Left ventricle myocardium inferior (tissue), 1 donor: ENCODE results near the gene PHACTR3. TPM values are rescaled to one million over a fixed set of nuclear protein-coding genes. Genes with fewer than 3 reads are reported as not detected.
"Not testable (repeated sequence)": the region's sequence is repeated elsewhere in the genome, so short reads cannot be mapped to it uniquely, and the experiment has no call there.

ENCODE experiments used
- DNase-seq: peaks from one replicate; pipeline ENCODE4 v3.0.0-alpha.2; 2020
- H3K27ac ChIP-seq: fragments of 200-600 bp; replicated peaks from 2 replicates; pipeline ENCODE4 v1.8.0; 2021
- H3K27me3 ChIP-seq: fragments of 200-600 bp; 2 replicates; pipeline ENCODE4 v1.8.0; 2021; ENCODE audit warnings: low read depth
- H3K36me3 ChIP-seq: fragments of 200-600 bp; 2 replicates; pipeline ENCODE4 v1.8.0; 2021
- H3K4me1 ChIP-seq: fragments of 200-600 bp; 2 replicates; pipeline ENCODE4 v1.8.0; 2021
- H3K4me3 ChIP-seq: fragments of 200-600 bp; 2 replicates; pipeline ENCODE4 v1.8.0; 2021; ENCODE audit warnings: mild to moderate bottlenecking, moderate library complexity
- H3K9me3 ChIP-seq: fragments of 200-600 bp; replicated peaks from 2 replicates; pipeline ENCODE4 v1.8.0; 2021
- CTCF ChIP-seq: fragments of 200-600 bp; IDR thresholded peaks from 2 replicates; pipeline ENCODE4 v1.8.0; 2021; ENCODE audit warnings: antibody characterized with exemption, mild to moderate bottlenecking, borderline replicate concordance
- intact Hi-C: fragments of 100-400 bp; cut with micrococcal nuclease; formaldehyde crosslinking; loops from one replicate; pipeline ENCODE4 v1.11.0; 2022
- long read RNA-seq: library from polyadenylated mRNA; unstranded; transcript quantifications from one replicate; pipeline ENCODE4 v2.0.0, GENCODE V29; 2021
- total RNA-seq: library from RNA; stranded (reverse); fragmentation: NEBNext Ultra II Directional; extraction: Animal tissue kit (Norgen Biotek cat#: 25700); gene quantifications from one replicate; pipeline ENCODE4 v1.2.1, GENCODE V29; 2021
- donor health status: DM: no; HTN: yes; CAD: no; lungs with severe emphysema.

The PHACTR3 gene
- 4.3 TPM for total RNA-seq
- long read RNA-seq, partial matches to known transcripts: 4 of 12 reads
- long read RNA-seq, other reads (novel, unspliced or antisense): 5 of 12 reads

GRCh38 chr20:59603781-59604541 lies at the start of gene PHACTR3:
Gene PHACTR3 (plus strand): TSS chr20:59604540. CDS start chr20:59605015, 475 bp downstream.
- no peak for TF ChIP-seq CTCF
- H3K27me3 ChIP-seq: peaks cover 94% of the 10 kb centered on the region
- H3K4me1 ChIP-seq: peaks cover 15% of the 10 kb centered on the region
- H3K36me3 ChIP-seq: no peaks in the 10 kb centered on the region
- intact Hi-C loops: no loop called here
- no peak for DNase-seq
- no peak within 1 kb of the TSS for H3K27ac ChIP-seq
- H3K9me3 ChIP-seq: no peaks in the 10 kb centered on the region
- peak within 1 kb of the TSS; percentile 65 for H3K4me3 ChIP-seq

- DNase-seq, H3K4me3 ChIP-seq, intact Hi-C loops, H3K36me3 ChIP-seq, H3K4me1 ChIP-seq, H3K9me3 ChIP-seq, H3K27ac ChIP-seq: not testable (repeated sequence)
- peaks cover 29% of the 10 kb centered on the region for H3K27me3 ChIP-seq
These were observed 46.4 kb upstream of the PHACTR3 start for GRCh38 chr20:59557733-59558529.

DNA sequence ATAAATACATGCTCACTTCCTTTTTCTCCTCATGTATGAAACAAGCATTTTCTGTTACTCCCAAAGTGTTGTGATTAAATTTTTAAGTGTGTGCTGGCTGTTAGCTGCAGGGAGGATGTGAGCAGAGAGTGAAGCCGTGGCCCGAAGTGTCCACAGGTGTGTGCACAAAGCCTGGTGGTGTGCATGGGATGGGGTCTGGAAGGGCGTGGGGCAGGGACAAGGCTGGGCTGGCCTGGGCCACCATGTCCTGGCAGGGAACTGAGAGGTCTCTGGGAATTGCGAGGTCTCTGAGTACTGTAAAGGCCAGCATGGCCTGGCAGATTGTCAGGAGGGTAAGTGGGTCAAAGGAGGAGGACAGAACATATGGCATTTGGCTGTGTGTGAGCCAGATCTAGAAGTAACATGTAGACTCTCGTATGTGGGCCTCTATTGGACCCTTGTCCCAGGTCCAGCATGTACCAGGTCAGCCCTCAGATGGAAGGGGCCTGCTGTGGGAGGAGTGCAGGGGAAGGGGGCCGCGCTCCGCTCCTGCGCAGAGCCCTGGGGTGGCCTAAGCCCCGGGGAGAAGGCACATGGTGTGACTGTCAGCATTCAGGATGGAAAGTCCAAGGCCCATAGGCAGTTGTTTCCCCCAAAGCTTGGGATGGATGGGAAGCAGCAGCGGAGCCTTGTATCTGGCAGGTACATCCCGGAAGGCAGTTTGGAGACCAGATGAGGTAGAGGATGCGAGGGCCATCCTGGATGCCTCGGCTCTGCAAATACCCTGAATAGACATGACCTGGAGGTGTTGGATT lies 45.1 kb upstream of the PHACTR3 start:
- Histone ChIP-seq H3K27me3 (peaks cover 33% of the 10 kb centered on the region), H3K36me3 (no peaks in the 10 kb centered on the region), H3K9me3 (no peaks in the 10 kb centered on the region), H3K4me1 (no peaks in the 10 kb centered on the region), H3K27ac (no peak overlapping the region), H3K4me3 (no peak overlapping the region)
- no peak for TF ChIP-seq CTCF
- no peak for DNase-seq
- intact Hi-C loops: no loop called here

- intact Hi-C loops: no loop called here
- no peak for TF ChIP-seq CTCF
These were observed 44.5 kb upstream of the PHACTR3 start for GRCh38 chr20:59559863-59560262.

GRCh38 chr20:59560588-59561227 lies 43.6 kb upstream of the PHACTR3 start:
- DNase-seq: no peak
- H3K4me3 ChIP-seq: no peak overlapping the region
- H3K9me3 ChIP-seq: no peaks in the 10 kb centered on the region
- peak; percentile 70 for TF ChIP-seq CTCF
- intact Hi-C loops: no loop called here
- H3K27me3 ChIP-seq: peaks cover 33% of the 10 kb centered on the region
- no peak overlapping the region for H3K27ac ChIP-seq
- H3K4me1 ChIP-seq: no peaks in the 10 kb centered on the region
- H3K36me3 ChIP-seq: no peaks in the 10 kb centered on the region

More at GRCh38 chr20:59559863-59560262, 44.5 kb upstream of the PHACTR3 start:
- Histone ChIP-seq H3K27ac (no peak overlapping the region), H3K9me3 (no peaks in the 10 kb centered on the region), H3K4me3 (no peak overlapping the region), H3K36me3 (no peaks in the 10 kb centered on the region), H3K4me1 (no peaks in the 10 kb centered on the region), H3K27me3 (peaks cover 33% of the 10 kb centered on the region)
- no peak for DNase-seq
